HK-2 (cell line): Measurements from ENCODE around the gene ATP6V0D1.

Experiments
- DNase-seq: peaks from one replicate; pipeline ENCODE4 v3.0.0-alpha.2; 2018; ENCODE audit not compliant: unreplicated experiment

ATP6V0D1 gene

GRCh38 chr16:67407176-67407787 is 73.7 kb downstream of the ATP6V0D1 start:
- no peak for DNase-seq

- no peak for DNase-seq
Measured at GRCh38 chr16:67406111-67406971, 74.6 kb downstream of the ATP6V0D1 start.

GRCh38 chr16:67405336-67405735 is 75.6 kb downstream of the ATP6V0D1 start:
- DNase-seq, result no peak

DNA sequence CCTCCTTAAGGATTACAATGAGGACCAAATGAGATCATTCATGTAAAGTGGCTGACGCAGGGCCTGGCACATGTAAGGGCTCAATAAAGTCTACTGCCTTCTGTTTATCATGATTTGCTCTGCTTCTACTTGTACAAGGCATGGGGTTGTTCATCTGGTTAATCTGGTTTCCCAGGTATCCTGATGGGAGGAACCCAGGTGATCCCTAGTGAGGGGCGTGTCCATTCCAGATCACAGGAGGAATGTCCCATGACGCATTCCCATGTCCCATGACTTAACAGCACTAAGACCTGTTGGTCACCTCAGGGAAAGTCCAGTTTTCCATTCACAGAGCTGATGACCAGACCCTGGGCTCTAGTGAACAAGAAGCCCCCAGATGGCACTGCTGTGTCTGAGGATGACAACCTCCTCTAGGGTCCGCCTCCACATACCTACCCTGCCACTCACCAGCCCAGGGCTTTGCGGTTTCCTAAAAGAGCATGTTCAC is 76.2 kb downstream of the ATP6V0D1 start:
- no peak for DNase-seq

DNA sequence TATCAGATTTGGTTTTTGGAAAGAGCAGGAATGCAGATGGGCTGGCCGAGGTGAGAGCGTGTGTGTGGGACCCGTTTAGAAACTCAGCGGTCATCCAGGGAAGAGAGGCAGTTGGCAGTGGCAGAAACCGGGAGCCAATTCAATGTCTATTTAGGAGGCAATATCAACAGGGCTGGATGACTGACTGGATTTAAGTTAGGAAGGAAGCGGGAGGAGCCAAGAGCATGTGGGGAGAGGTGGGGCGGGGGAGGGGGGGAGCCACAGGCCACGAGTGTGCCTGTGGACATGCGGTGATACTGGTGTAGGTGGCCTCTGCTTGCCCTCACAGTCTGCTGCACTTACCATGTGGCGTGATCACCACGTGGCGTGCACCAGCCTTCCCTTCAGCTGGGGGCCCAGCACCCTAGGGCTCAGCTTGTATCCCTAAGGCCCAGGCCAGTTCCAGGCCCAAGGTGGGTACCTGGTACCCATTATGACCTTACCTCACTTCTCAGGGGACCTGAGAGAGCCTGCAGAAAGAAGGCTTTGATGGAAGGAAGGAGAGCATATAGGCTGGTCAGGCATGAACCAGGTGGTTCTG is 76.9 kb downstream of the ATP6V0D1 start:
- no peak for DNase-seq

GRCh38 chr16:67400901-67401300 is 80.1 kb downstream of the ATP6V0D1 start:
- DNase-seq, result no peak

- no peak for DNase-seq
Measured at GRCh38 chr16:67399749-67400704, 80.9 kb downstream of the ATP6V0D1 start.

- no peak for DNase-seq
Measured at GRCh38 chr16:67399218-67399733, 81.7 kb downstream of the ATP6V0D1 start.

DNA sequence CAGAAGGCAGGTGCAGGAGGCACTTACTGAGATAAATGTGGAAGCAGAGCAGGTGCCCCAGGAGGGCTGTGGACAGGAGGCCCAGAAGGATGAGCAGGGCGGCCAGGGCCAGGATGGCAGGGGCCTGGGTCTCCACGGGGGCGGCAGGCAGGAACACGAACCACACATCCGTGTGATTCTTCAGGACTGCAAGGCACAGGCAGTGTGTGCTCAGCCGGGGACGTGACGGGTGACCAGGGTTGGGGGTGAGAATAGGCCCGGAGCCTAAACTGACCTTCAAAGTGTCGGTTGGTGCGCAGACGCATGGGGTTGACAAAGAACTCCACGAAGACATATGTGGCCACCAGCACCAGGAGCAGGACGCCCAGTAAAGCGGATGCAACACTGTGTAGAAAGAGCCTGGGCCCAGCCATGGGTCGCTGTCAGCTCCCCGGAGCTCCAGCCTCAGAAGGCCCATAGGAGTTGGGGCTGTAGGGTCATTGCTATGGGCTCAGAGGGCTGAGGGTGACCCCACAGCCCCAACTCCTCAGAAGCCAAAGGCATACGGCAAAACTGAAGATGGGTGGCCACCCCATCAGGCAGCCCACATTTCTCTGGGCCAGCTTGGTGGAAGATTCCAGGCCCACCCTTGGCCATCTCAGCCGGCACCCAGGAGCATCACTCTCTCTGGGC is 82.3 kb downstream of the ATP6V0D1 start:
- DNase-seq, result no peak

DNA sequence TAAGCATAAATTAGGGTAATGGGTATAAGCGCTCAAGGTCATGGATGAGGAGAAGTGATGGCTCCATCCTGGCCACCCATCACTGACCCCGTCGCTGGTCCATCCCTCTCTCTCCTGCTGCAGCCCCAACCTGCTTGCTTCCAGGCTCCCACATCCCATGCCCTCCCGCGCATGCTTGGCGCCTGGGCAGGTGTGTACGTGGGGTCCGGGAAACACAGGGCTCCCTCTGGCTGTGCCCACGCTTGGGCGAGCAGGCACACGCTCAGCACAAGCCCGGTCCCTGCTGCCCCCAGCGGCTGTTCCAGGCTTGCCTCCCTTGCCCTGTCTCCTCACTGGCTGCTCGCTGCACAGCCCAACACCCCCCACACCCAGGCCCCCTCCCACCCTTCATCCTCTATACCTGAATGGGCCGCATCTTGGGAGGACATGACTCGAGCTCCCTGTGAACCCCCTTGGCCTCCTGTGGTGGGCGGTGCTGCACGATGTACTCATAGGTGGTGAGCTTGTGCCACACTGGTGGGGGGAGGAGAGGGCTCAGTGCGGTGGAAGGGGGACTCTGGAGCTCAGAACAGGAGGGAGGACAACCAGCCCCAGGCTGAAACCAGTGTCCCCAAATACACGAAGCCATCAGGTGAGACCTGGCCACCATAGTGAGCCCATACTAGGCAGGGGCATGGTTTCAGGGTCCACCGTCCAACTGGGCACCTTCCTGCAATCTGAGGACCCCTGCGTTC is 83.0 kb downstream of the ATP6V0D1 start:
- no peak for DNase-seq

DNA sequence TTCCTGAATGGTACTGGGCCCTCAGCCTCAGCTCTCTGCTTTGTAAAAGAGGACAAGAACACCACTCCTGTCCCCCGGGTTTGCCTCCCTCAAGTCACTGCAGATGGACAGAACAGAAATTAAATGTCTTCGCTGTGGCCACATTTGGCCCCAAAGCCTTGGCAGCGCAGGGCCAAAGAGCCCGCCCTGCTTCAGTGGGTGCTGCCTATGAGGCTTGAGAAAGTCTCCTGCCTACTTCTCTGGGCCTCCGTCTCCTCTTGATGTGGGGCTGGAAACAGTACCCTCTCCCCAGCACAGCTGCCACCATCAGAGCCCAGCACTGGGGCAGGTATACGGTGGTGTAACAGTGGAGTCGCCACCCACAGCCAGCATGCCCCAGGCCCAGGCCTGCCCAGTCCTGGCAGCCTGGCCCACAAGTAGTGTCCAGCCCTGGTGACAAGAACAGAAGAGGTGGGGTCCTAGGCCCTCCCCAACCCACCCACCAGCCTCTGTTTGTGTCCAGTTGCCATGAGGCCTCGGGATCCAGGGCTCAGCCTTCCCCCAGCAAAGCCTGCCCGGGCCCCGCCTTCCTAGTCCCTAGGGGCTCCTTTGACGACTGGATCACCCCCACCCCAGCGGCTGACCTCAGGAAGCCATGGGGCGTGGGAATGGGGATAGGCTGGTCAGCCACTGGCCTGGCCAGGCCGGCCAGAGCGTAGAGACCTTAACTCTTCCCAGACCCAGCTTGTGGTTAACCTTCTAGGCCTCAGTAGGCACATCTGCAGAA is 83.7 kb downstream of the ATP6V0D1 start:
- DNase-seq, result no peak

DNA sequence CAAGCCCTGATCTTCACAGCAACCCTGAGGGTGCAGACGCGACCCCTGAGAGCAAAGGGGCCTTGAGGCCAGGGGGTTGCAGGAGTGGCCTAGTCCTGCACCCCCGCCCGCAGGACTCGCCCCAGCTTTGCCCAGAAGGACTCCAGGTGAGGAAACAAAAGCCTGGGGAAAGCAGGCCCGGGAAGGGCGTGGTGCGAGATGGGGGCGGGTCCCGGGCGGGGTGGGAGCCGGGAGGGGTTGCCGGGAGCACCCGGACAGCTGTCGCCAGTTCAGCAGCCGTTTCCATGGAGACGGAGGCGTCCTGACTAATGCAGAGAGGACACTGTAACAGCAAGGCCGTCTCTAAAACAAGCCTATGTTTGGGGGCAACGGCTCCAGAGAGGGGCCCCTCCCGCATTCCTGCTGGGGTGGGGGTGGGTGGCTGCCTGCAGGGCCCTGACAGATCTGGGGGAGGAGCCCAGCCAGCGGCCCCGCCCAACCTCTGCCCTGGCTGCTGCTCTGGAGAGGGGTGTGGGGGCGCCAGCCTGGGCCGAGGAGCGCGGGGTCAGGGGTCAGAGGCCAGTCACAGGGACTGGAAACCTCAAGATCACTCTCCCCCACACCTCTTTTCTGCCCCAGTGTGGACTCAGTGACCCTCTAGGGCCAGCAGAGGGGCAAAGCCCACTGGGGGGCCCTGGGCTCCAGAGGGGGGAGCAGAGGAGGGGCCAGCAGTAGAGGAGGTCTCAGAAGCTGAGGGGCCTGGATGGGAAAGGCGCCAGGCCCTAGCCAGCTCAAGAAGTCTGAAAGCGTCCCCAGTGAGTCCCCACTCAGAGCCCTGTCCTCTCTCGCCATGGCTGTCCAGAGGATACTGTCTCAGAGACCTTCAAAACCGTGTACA is 84.6 kb downstream of the ATP6V0D1 start:
- DNase-seq, result peak; percentile 64

GRCh38 chr16:67395458-67396158 is 85.3 kb downstream of the ATP6V0D1 start:
- DNase-seq, result no peak

- no peak for DNase-seq
Measured at GRCh38 chr16:67395105-67395457, 85.9 kb downstream of the ATP6V0D1 start.

GRCh38 chr16:67394155-67395104 is 86.5 kb downstream of the ATP6V0D1 start:
- DNase-seq, result no peak

DNA sequence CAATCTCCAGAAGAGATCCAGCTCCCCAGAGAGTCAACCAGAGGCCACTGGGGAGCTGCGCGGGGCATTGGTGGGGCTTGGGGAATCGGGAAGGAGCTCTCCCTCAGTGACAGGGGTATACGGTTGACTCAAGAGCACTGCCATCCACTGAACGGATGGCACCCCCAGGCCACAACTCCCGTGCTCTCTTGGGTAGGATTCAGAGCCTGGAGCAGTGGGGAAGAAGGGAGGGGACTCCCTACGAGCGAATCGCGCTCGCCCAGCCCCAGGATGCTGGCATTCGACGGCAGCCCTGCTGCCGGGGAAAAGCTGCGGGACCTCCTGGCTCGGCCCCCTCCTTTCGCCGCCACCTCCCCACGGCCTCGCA is 87.2 kb downstream of the ATP6V0D1 start:
- no peak for DNase-seq
